CD4-positive, alpha-beta T cell treated with Interferon alpha-2 for 1 hour (primary cell): ENCODE results near the gene OOSP4A.
"Not testable (repeated sequence)": the region's sequence is repeated elsewhere in the genome, so short reads cannot be mapped to it uniquely, and the experiment has no call there.

Experiments used
- DNase-seq, 2 donors: peaks; one replicate each; pipeline ENCODE4 v3.0.0-alpha.2; 2020 to 2022

The OOSP4A gene

DNA sequence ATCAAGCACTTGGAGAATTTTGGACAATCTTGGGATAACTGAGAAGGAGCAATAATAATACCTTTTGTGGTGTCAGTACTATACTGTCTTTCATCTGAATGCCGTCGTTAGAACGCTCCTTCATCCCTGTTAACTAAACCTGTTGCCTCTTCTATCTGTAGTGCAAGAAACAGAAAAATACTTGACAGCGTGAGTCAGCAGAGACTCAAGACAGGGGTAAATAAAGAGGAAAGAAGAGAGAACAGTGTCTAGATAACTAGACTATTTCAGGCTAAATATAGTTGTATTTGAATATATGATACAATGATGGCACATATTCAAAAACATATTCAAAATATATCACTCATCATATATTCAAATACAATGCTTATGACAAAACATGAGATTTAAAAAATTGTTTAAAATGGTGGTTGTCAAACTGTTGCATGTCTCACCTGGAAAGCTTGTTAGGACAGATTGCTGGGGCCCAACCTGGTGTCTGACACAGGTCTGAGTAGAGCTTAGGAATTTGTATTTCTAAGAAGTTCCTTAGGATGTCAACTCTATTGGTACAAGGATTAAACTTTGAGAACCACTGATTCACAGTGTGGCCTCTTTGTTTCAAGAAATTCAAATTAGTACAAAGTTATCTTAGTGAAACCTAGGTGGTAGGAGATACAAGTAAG lies 17.4 kb downstream of the OOSP4A start:
- no peak for DNase-seq

DNA sequence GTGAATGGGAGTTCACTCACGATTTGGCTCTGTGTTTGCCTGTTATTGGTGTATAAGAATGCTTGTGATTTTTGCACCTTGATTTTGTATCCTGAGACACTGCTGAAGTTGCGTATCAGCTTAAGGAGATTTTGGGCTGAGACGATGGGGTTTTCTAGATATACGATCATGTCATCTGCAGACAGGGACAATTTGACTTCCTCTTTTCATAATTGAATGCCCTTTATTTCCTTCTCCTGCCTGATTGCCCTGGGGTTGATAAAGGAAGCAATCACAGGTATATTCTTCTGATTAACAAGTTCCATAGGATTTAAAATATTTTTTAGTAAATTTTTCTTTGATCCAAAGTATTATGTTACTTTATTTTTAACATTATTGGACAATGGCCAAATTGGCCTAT lies 18.2 kb downstream of the OOSP4A start:
- not testable (repeated sequence) for DNase-seq

- no peak for DNase-seq
Measured at GRCh38 chr11:59983212-59983611, 19.4 kb downstream of the OOSP4A start.

DNA sequence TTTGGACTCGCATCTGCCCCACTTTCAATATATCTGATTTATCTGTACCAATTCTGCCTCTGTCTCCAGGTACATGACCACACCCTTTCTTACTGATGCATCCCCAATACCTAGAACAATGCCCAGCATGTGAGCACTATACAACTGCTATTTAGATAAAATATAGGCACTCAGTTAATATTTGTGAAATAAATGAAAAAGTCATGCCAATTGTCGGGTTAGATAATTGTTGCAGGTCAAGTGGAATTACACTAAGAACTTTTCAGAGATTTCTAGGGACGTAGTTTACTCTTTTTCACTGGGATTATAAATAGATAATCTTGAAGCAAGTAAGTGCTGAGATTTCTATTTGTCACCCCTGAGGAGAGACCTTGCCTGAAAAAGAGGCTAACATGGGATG lies 20.5 kb downstream of the OOSP4A start:
- no peak for DNase-seq

DNA sequence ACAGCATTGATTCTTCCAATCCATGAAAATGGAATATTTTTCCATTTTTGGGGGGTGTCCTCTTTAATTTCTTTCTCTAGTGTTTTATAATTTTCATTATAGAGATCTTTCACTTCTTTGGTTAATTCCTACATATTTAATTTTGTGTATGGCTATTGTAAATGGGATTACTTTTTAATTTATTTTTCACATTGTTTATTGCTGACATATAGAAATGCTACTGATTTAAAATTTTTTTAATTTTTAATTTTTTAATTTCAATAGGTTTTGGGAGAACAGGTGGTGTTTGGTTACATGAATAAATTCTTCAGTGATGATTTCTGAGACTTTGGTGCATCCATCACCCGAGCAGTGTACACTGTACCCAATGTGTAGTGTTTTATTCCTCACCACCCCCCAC lies 26.6 kb downstream of the OOSP4A start:
- DNase-seq, result no peak

GRCh38 chr11:59992425-59992824 lies 28.6 kb downstream of the OOSP4A start:
- no peak for DNase-seq

DNA sequence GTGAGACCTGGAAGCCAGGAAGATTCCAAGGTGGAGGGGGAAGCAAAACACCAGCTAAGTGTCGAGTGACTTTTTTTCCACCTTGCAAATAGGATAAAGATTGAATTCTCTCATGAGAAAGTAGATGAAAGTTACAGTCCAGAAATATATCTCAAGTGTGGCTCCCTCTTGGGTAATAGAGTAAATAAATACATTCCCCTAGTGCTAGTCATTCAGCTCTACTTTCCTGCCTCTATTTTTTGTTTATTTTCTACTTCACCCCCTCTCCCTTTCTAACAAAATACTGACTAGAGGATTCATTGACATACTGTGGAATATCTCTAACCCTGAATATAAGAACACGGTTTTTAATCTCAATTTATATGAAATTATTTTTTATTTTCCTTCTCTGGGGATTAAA lies 34.0 kb downstream of the OOSP4A start:
- no peak for DNase-seq

- no peak for DNase-seq
Measured at GRCh38 chr11:59999691-60000090, 35.9 kb downstream of the OOSP4A start.

GRCh38 chr11:60003729-60004128 lies 39.9 kb downstream of the OOSP4A start:
- DNase-seq, result no peak

DNA sequence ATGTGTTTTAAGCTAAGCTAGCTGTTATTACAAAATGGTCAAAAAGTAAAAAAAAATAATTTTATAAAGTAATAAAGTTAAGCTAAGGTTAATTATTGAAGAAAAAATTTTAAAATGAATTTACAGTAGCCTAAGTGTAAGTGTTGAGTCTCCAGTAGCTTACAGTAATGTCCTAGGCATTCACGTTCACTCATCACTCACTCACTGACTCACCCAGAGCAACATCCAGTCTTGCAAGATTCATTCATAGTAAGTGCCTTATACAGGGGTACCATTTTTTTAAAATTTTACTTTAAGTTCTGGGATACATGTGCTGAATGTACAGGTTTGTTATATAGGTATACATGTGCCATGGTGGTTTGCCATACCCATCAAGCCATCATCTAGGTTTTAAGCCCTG lies 41.5 kb downstream of the OOSP4A start:
- DNase-seq, result no peak

GRCh38 chr11:60016881-60017280 lies 53.0 kb downstream of the OOSP4A start, which contains the start of gene OOSP4B:
Gene OOSP4B, plus strand, starts transcription at chr11:60017181.
- DNase-seq, result no peak

DNA sequence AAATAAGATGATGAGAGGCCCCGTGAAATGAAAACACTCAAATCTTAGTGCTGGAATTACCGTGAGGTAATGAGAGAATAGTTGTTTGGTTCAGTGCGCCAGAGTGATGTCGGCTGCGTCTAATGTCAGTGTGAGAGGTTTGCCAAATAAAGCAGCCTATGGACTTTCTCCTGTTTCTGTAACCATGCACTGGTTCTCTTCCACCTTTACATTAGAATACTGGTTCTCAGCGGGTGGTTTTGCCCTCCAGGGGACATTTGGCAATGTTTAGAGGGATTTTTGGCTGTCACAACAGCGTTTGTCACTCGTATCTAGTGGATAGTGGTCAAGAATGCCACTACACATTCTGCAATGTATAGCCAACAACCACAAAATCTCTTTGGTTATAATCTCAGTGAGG lies 54.2 kb downstream of the OOSP4A start:
- no peak for DNase-seq
